ENCODE data around the gene STEAP1. TPM values are rescaled to one million over a fixed set of nuclear protein-coding genes. Genes with fewer than 3 reads are reported as not detected.

Gene STEAP1
- total RNA-seq, 1 experiment from 2014 or later, result 21.2 TPM

DNA sequence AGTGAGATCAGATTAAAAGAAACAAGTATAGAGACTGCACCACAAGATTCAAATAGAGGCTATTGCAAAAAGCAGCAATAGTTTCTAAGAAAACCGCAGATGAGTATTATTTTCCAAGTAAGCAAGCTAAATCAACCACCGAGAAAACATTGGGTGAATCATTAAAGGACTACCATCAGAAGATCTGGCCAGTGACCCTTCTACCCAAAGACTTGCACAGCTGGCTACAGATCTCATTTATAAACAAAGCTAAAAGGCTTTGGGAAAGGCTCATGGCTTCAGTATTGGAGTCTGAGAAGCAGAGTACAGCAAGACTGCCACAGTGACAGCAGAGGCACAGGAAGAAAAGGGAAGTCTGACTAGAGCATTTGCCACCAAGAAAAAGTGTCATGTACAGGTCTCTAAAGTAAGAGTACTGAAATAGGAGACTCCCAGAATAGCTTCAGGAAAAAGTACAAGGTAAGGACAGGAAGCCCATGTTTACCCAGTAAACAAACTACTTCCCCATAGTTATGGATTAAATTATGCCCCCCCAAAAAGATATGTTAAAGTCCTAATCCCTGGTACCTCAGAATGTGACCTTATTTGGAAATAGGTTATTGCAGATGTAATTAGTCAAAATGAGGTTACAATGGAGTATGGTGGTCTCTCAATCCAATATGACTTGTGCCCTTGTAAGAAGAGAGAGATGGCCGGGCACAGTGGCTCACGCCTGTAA lies 19.0 kb downstream of the STEAP1 start:
- Histone ChIP-seq H2AFZ (ENCODE audit: low read length) (no peak overlapping the region), H3K9me2 (replicated peaks; ENCODE audit: low read length) (no peaks in the 10 kb centered on the region), H3K27me3 (ENCODE audit: low read length) (no peaks in the 10 kb centered on the region), H3K4me2 (ENCODE audit: low read length) (no peak overlapping the region), H4K20me1 (ENCODE audit: low read length) (no peaks in the 10 kb centered on the region), H3K4me3 (ENCODE audit: low read length) (no peak overlapping the region), H3F3A (ENCODE audit: low read length, unreplicated experiment) (no peaks in the 10 kb centered on the region), H3K36me3 (ENCODE audit: low read depth, low read length) (no peaks in the 10 kb centered on the region), H3K27ac (ENCODE audit: low read length) (no peak overlapping the region), H3K9ac (ENCODE audit: low read length) (no peak overlapping the region), H3K9me3 (ENCODE audit: low read length) (no peaks in the 10 kb centered on the region), H3K79me2 (ENCODE audit: low read length) (no peaks in the 10 kb centered on the region), H3K4me1 (ENCODE audit: insufficient read depth, low read length) (peaks cover 14% of the 10 kb centered on the region)
- ChIA-PET CTCF (no interaction called here), POLR2A (ENCODE audit: unreplicated experiment) (no interaction called here)
- intact Hi-C loops (cut with micrococcal nuclease), result no loop called here
- ATAC-seq (peak; percentile 35), DNase-seq (no peak)
- BruUV-seq (replicated peaks), result no TSS peak
- TF ChIP-seq EZH2 (IDR thresholded peaks at IDR 0.05; ENCODE audit: low read length, unreplicated experiment) (no peak), EZH2phosphoT487 (IDR thresholded peaks at IDR 0.05; ENCODE audit: borderline replicate concordance, low read length) (no peak)
- TF ChIP-seq, protein P1, sequence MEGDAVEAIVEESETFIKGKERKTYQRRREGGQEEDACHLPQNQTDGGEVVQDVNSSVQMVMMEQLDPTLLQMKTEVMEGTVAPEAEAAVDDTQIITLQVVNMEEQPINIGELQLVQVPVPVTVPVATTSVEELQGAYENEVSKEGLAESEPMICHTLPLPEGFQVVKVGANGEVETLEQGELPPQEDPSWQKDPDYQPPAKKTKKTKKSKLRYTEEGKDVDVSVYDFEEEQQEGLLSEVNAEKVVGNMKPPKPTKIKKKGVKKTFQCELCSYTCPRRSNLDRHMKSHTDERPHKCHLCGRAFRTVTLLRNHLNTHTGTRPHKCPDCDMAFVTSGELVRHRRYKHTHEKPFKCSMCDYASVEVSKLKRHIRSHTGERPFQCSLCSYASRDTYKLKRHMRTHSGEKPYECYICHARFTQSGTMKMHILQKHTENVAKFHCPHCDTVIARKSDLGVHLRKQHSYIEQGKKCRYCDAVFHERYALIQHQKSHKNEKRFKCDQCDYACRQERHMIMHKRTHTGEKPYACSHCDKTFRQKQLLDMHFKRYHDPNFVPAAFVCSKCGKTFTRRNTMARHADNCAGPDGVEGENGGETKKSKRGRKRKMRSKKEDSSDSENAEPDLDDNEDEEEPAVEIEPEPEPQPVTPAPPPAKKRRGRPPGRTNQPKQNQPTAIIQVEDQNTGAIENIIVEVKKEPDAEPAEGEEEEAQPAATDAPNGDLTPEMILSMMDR (conservative IDR thresholded peaks at IDR 0.05; ENCODE audit: low read depth, low read length), result no peak

DNA sequence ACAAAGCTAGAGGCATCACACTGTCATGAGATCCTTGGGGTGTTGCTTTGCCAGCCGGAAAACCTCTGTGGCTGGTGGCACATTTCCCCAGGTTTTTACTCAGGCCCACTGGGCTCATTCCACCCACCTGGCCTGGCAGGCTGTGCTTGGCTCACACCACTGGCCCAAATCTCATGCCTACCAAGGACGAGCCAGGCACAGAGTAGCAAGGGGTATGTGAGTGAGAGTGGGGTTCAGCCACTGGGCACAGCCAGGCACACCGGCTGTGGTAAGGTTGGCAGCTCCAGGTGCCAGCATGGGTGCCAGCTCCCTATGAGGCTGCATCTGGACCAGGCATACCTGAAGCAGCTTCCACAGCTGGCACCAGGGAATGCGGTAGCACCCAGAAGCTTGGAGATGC lies 21.4 kb downstream of the STEAP1 start:
- H3K27me3 ChIP-seq (ENCODE audit: low read length), result no peaks in the 10 kb centered on the region
- TF ChIP-seq, protein P1 (conservative IDR thresholded peaks at IDR 0.05; ENCODE audit: low read depth, low read length), result no peak
- TF ChIP-seq EZH2 (IDR thresholded peaks at IDR 0.05; ENCODE audit: low read length, unreplicated experiment) (no peak), EZH2phosphoT487 (IDR thresholded peaks at IDR 0.05; ENCODE audit: borderline replicate concordance, low read length) (no peak)
- BruUV-seq (replicated peaks), result no TSS peak
- ChIA-PET POLR2A (ENCODE audit: unreplicated experiment) (no interaction called here), CTCF (interaction anchor here (0.5 kb wide), 1 partner anchor 13 kb away, joined by 3 read pairs; no protein-coding TSS in a partner anchor)
- no peaks in the 10 kb centered on the region for H3K79me2 ChIP-seq (ENCODE audit: low read length)
- H3K4me3 ChIP-seq (ENCODE audit: low read length), result no peak overlapping the region
- H3F3A ChIP-seq (ENCODE audit: low read length, unreplicated experiment), result no peaks in the 10 kb centered on the region
- no peaks in the 10 kb centered on the region for H3K9me3 ChIP-seq (ENCODE audit: low read length)
- H3K9ac ChIP-seq (ENCODE audit: low read length), result no peak overlapping the region
- ATAC-seq, result no peak
- no peak overlapping the region for H3K27ac ChIP-seq (ENCODE audit: low read length)
- H3K4me1 ChIP-seq (ENCODE audit: insufficient read depth, low read length), result peaks cover 36% of the 10 kb centered on the region
- no peak for DNase-seq
- no peaks in the 10 kb centered on the region for H3K36me3 ChIP-seq (ENCODE audit: low read depth, low read length)
- intact Hi-C loops (cut with micrococcal nuclease), result no loop called here
- no peaks in the 10 kb centered on the region for H3K9me2 ChIP-seq (replicated peaks; ENCODE audit: low read length)
- no peak overlapping the region for H3K4me2 ChIP-seq (ENCODE audit: low read length)
- no peaks in the 10 kb centered on the region for H4K20me1 ChIP-seq (ENCODE audit: low read length)
- no peak overlapping the region for H2AFZ ChIP-seq (ENCODE audit: low read length)

DNA sequence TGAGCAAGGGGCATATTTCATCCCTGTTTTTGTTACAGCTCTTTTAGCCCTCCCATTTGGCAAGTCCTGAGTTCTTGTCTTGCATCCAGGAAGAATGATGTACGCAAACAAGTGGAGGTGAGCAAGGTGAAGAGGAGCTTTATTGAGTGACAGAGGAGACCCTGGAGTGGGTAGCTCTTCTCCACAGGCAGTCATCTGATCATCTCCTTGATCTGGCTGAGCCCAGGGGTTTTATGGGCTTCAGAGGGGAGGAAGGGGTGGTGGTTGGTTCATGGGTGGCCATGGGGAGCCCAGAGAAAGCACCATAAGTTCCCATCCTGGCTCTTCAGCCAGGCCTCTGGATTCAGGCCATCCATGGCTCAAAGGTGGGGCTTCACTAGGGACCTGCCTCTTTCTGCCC lies 21.9 kb downstream of the STEAP1 start:
- H3K4me1 ChIP-seq (ENCODE audit: insufficient read depth, low read length), result peaks cover 39% of the 10 kb centered on the region
- no peak overlapping the region for H3K27ac ChIP-seq (ENCODE audit: low read length)
- H3K36me3 ChIP-seq (ENCODE audit: low read depth, low read length), result no peaks in the 10 kb centered on the region
- DNase-seq (no peak), ATAC-seq (no peak)
- H3K9me2 ChIP-seq (replicated peaks; ENCODE audit: low read length), result no peaks in the 10 kb centered on the region
- POLR2A ChIA-PET (ENCODE audit: unreplicated experiment), result no interaction called here
- CTCF ChIA-PET, result no interaction called here
- BruUV-seq (replicated peaks), result no TSS peak
- intact Hi-C loops (cut with micrococcal nuclease), result no loop called here
- TF ChIP-seq EZH2phosphoT487 (IDR thresholded peaks at IDR 0.05; ENCODE audit: borderline replicate concordance, low read length), result no peak
- no peak for TF ChIP-seq EZH2 (IDR thresholded peaks at IDR 0.05; ENCODE audit: low read length, unreplicated experiment)
- TF ChIP-seq, protein P1 (conservative IDR thresholded peaks at IDR 0.05; ENCODE audit: low read depth, low read length), result no peak
- H2AFZ ChIP-seq (ENCODE audit: low read length), result no peak overlapping the region
- H4K20me1 ChIP-seq (ENCODE audit: low read length), result no peaks in the 10 kb centered on the region
- no peaks in the 10 kb centered on the region for H3K27me3 ChIP-seq (ENCODE audit: low read length)
- no peak overlapping the region for H3K4me2 ChIP-seq (ENCODE audit: low read length)
- no peaks in the 10 kb centered on the region for H3K9me3 ChIP-seq (ENCODE audit: low read length)
- no peaks in the 10 kb centered on the region for H3F3A ChIP-seq (ENCODE audit: low read length, unreplicated experiment)
- no peaks in the 10 kb centered on the region for H3K79me2 ChIP-seq (ENCODE audit: low read length)
- no peak overlapping the region for H3K4me3 ChIP-seq (ENCODE audit: low read length)
- H3K9ac ChIP-seq (ENCODE audit: low read length), result no peak overlapping the region

Data from PC-3 (cell line).